ENCODE data around the gene PMFBP1. TPM values are rescaled to one million over a fixed set of nuclear protein-coding genes. Genes with fewer than 3 reads are reported as not detected.

The PMFBP1 gene
- total RNA-seq, 2 experiments from 2014 or later: 1.4 to 1.6 TPM

DNA sequence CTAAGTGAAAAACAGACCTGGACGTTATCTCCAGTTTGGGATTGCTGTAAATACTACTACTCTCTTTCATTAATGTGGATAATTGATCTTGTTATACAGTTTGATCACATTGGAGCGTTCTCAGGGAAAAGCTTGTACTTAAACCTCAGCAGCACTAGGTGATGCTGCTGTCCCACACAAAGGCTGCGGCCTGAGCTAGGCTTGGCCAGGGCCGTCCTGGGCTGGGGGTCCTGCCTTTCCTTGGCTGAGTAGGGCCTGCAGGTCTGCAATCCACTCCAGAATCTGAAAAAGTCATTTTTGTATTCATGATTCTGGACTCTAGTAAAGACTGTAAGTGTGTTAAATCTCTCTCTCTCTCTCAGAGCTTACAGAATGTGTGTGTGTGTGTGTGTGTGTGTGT lies 23.7 kb upstream of the PMFBP1 start:
- no peak overlapping the region for H3K4me3 Mint-ChIP-seq
- H3K27ac Mint-ChIP-seq: no peak overlapping the region
- DNase-seq (no peak), ATAC-seq (ENCODE audit: poor library complexity) (no peak)
- H3K36me3 ChIP-seq (ENCODE audit: insufficient read depth, low read length): no peaks in the 10 kb centered on the region
- H3K36me3 Mint-ChIP-seq (ENCODE audit: low read depth): no peaks in the 10 kb centered on the region
- ChIA-PET POLR2A (no interaction called here), CTCF (no interaction called here)
- no peaks in the 10 kb centered on the region for H3K4me1 ChIP-seq (ENCODE audit: insufficient read depth, low read length)
- H3K27me3 Mint-ChIP-seq: no peaks in the 10 kb centered on the region
- H3K4me3 ChIP-seq (ENCODE audit: low read length): no peak overlapping the region
- H3K27ac ChIP-seq (ENCODE audit: low read depth in 1 of 2, low read length in 2 of 2): no peak overlapping the region
- H3K9me3 Mint-ChIP-seq: no peaks in the 10 kb centered on the region
- no peaks in the 10 kb centered on the region for H3K4me1 Mint-ChIP-seq (ENCODE audit: low read depth)
- TF ChIP-seq, protein P1, sequence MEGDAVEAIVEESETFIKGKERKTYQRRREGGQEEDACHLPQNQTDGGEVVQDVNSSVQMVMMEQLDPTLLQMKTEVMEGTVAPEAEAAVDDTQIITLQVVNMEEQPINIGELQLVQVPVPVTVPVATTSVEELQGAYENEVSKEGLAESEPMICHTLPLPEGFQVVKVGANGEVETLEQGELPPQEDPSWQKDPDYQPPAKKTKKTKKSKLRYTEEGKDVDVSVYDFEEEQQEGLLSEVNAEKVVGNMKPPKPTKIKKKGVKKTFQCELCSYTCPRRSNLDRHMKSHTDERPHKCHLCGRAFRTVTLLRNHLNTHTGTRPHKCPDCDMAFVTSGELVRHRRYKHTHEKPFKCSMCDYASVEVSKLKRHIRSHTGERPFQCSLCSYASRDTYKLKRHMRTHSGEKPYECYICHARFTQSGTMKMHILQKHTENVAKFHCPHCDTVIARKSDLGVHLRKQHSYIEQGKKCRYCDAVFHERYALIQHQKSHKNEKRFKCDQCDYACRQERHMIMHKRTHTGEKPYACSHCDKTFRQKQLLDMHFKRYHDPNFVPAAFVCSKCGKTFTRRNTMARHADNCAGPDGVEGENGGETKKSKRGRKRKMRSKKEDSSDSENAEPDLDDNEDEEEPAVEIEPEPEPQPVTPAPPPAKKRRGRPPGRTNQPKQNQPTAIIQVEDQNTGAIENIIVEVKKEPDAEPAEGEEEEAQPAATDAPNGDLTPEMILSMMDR (IDR thresholded peaks at IDR 0.05): no peak
- H3K9me3 ChIP-seq (ENCODE audit: control insufficient read depth in 1 of 2, insufficient read depth in 1 of 2, low read length in 2 of 2): no peaks in the 10 kb centered on the region
- intact Hi-C loops (cut with DNase I, micrococcal nuclease): no loop called here
- H3K27me3 ChIP-seq (ENCODE audit: control insufficient read depth in 1 of 2, insufficient read depth in 2 of 2, low read length in 2 of 2): no peaks in the 10 kb centered on the region

DNA sequence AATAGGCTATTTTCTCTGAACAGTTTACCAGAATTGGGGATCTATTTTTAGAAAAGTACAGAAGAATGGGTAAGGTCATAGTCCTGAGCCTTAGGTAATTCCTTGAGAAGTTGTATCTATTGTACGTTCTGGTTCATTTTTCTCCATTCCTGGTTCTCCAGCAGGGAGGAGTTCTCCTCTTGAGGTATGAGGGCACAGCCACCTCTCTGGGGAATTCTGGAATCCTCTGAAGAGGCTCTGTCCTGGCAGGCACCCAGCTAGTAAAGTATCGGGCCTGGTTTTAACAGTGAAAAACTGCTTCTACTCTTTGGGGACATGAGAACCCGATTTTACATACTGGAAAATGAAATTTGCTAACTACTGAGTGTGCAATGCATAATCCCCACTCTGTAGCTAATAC lies 19.6 kb upstream of the PMFBP1 start:
- CTCF ChIA-PET: no interaction called here

DNA sequence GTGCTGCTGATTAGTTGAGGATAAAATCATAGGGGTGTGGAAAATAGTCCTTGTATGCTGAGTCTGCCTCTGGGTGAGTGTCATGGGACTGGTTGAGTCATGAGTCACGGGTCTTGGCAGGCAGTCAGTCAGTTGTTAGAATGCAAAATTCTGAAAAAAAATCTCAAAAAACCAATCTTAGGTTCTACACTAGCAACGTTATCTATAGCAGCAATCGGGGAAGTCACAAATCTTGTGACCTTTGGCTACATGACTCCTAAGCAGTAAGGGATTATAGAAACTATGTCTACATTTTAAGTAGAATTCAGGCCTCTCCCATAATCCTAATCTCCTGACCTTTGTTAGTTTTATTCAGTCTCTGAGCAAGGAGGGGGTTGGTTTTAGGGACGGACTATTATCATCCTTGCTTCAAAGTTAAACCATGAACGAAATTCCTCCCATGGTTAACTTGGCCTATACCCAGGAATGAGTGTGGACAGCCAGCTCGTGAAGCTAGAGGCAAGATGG lies 18.0 kb upstream of the PMFBP1 start:
- TF ChIP-seq, protein P1 (IDR thresholded peaks at IDR 0.05): no peak
- no peak overlapping the region for H3K27ac ChIP-seq (ENCODE audit: low read depth in 1 of 2, low read length in 2 of 2)
- no peaks in the 10 kb centered on the region for H3K4me1 ChIP-seq (ENCODE audit: insufficient read depth, low read length)
- H3K9me3 ChIP-seq (ENCODE audit: control insufficient read depth in 1 of 2, insufficient read depth in 1 of 2, low read length in 2 of 2): no peaks in the 10 kb centered on the region
- H3K4me3 Mint-ChIP-seq: no peak overlapping the region
- no peak overlapping the region for H3K27ac Mint-ChIP-seq
- no peaks in the 10 kb centered on the region for H3K36me3 Mint-ChIP-seq (ENCODE audit: low read depth)
- no peaks in the 10 kb centered on the region for H3K27me3 Mint-ChIP-seq
- no peaks in the 10 kb centered on the region for H3K36me3 ChIP-seq (ENCODE audit: insufficient read depth, low read length)
- ATAC-seq (ENCODE audit: poor library complexity) (no peak), DNase-seq (peak in 2 of 14 experiments; percentile 38 to 49)
- H3K4me1 Mint-ChIP-seq (ENCODE audit: low read depth): no peaks in the 10 kb centered on the region
- intact Hi-C loops (cut with DNase I, micrococcal nuclease): no loop called here
- no peak overlapping the region for H3K4me3 ChIP-seq (ENCODE audit: low read length)
- H3K27me3 ChIP-seq (ENCODE audit: control insufficient read depth in 1 of 2, insufficient read depth in 2 of 2, low read length in 2 of 2): no peaks in the 10 kb centered on the region
- ChIA-PET CTCF (no interaction called here), POLR2A (no interaction called here)
- H3K9me3 Mint-ChIP-seq: no peaks in the 10 kb centered on the region

More for the DNA sequence above, 19.6 kb upstream of the PMFBP1 start:
- no peaks in the 10 kb centered on the region for H3K9me3 ChIP-seq (ENCODE audit: control insufficient read depth in 1 of 2, insufficient read depth in 1 of 2, low read length in 2 of 2)
- Mint-ChIP-seq H3K4me3 (no peak overlapping the region), H3K9me3 (no peaks in the 10 kb centered on the region), H3K36me3 (ENCODE audit: low read depth) (no peaks in the 10 kb centered on the region), H3K27ac (no peak overlapping the region), H3K27me3 (no peaks in the 10 kb centered on the region), H3K4me1 (ENCODE audit: low read depth) (no peaks in the 10 kb centered on the region)
- H3K4me1 ChIP-seq (ENCODE audit: insufficient read depth, low read length): no peaks in the 10 kb centered on the region
- H3K4me3 ChIP-seq (ENCODE audit: low read length): no peak overlapping the region
- DNase-seq (no peak), ATAC-seq (ENCODE audit: poor library complexity) (no peak)
- POLR2A ChIA-PET: no interaction called here
- intact Hi-C loops (cut with DNase I, micrococcal nuclease): no loop called here
- no peaks in the 10 kb centered on the region for H3K36me3 ChIP-seq (ENCODE audit: insufficient read depth, low read length)
- H3K27me3 ChIP-seq (ENCODE audit: control insufficient read depth in 1 of 2, insufficient read depth in 2 of 2, low read length in 2 of 2): no peaks in the 10 kb centered on the region
- no peak overlapping the region for H3K27ac ChIP-seq (ENCODE audit: low read depth in 1 of 2, low read length in 2 of 2)
- TF ChIP-seq, protein P1 (IDR thresholded peaks at IDR 0.05): no peak

Data from CD4-positive, alpha-beta T cell (primary cell).